Smooth muscle cell (in vitro differentiated cells): ENCODE results near the gene DPYSL5. TPM values are rescaled to one million over a fixed set of nuclear protein-coding genes. Genes with fewer than 3 reads are reported as not detected.

Source experiments
- DNase-seq: peaks from one replicate; lab custom pipeline; 2025; ENCODE audit not compliant: unreplicated experiment; lab: John Stamatoyannopoulos, UW
- H2AFZ ChIP-seq: fragments of 200-600 bp; sonication (generic); 2 replicates; pipeline ENCODE4 v1.6.0; 2016; ENCODE audit warnings: antibody characterized with exemption, low read depth, mild to moderate bottlenecking
- H3F3A ChIP-seq: fragments of 200-600 bp; sonication (generic); 2 replicates; pipeline ENCODE4 v1.6.0; 2017; ENCODE audit warnings: antibody characterized with exemption, low read depth
- H3K27ac ChIP-seq: fragments of 200-600 bp; sonication (generic); 2 replicates; pipeline ENCODE4 v1.5.1; 2016; ENCODE audit warnings: low read depth, mild to moderate bottlenecking
- H3K27me3 ChIP-seq: fragments of 200-600 bp; sonication (generic); 2 replicates; pipeline ENCODE4 v1.6.1; 2016; ENCODE audit warnings: low read depth, mild to moderate bottlenecking
- H3K36me3 ChIP-seq: fragments of 200-600 bp; sonication (generic); 2 replicates; pipeline ENCODE4 v1.5.1; 2016; ENCODE audit warnings: low read depth
- H3K4me1 ChIP-seq: fragments of 200-600 bp; sonication (generic); 2 replicates; pipeline ENCODE4 v1.5.1; 2016; ENCODE audit warnings: low read depth
- H3K4me2 ChIP-seq: fragments of 200-600 bp; sonication (generic); 2 replicates; pipeline ENCODE4 v1.6.0; 2016; ENCODE audit warnings: mild to moderate bottlenecking
- H3K4me3 ChIP-seq: fragments of 200-600 bp; sonication (generic); 2 replicates; pipeline ENCODE4 v1.5.1; 2016; ENCODE audit warnings: mild to moderate bottlenecking
- H3K79me2 ChIP-seq: fragments of 200-600 bp; sonication (generic); 2 replicates; pipeline ENCODE4 v1.6.0; 2016; ENCODE audit warnings: low read depth, mild to moderate bottlenecking
- H3K9ac ChIP-seq: fragments of 200-600 bp; sonication (generic); 2 replicates; pipeline ENCODE4 v1.6.0; 2016; ENCODE audit warnings: low read depth
- H3K9me3 ChIP-seq: fragments of 200-600 bp; sonication (generic); replicated peaks from 2 replicates; pipeline ENCODE4 v1.5.1; 2016; ENCODE audit warnings: low read depth
- H4K20me1 ChIP-seq: fragments of 200-600 bp; sonication (generic); 2 replicates; pipeline ENCODE4 v1.6.0; 2016; ENCODE audit warnings: low read depth
- WGBS: methylation state at CpG from one replicate; pipeline ENCODE4 v1.1.7; 2016; ENCODE audit warnings: low lambda C conversion rate; 5-methylcytosine and 5-hydroxymethylcytosine counted together
- polyA plus RNA-seq: library from polyadenylated mRNA; unstranded; fragments of >200 nt; fragmentation: Nextera tagmentation; extraction: Ambion mirVana; gene quantifications from 2 replicates; pipeline ENCODE4 v1.2.1, GENCODE V29; 2016
- total RNA-seq: library from RNA; depleted of rRNA; stranded (reverse); fragments of >200 nt; gene quantifications from 2 replicates; pipeline ENCODE4 v1.2.3, GENCODE V29; 2014
- TF ChIP-seq, protein P1 (sequence below): fragments of 200-600 bp; sonication (generic); IDR thresholded peaks from 2 replicates; pipeline ENCODE4 v1.5.1; 2017; ENCODE audit warnings: borderline replicate concordance, mild to moderate bottlenecking, antibody characterized with exemption; ENCODE audit not compliant: insufficient read depth, poor library complexity, severe bottlenecking

Gene DPYSL5, protein sequence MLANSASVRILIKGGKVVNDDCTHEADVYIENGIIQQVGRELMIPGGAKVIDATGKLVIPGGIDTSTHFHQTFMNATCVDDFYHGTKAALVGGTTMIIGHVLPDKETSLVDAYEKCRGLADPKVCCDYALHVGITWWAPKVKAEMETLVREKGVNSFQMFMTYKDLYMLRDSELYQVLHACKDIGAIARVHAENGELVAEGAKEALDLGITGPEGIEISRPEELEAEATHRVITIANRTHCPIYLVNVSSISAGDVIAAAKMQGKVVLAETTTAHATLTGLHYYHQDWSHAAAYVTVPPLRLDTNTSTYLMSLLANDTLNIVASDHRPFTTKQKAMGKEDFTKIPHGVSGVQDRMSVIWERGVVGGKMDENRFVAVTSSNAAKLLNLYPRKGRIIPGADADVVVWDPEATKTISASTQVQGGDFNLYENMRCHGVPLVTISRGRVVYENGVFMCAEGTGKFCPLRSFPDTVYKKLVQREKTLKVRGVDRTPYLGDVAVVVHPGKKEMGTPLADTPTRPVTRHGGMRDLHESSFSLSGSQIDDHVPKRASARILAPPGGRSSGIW
- total RNA-seq = 0.40 TPM in 1 of 2 replicates, not detected in the other
- 0.37 TPM in 1 of 2 replicates, not detected in the other for polyA plus RNA-seq

DNA sequence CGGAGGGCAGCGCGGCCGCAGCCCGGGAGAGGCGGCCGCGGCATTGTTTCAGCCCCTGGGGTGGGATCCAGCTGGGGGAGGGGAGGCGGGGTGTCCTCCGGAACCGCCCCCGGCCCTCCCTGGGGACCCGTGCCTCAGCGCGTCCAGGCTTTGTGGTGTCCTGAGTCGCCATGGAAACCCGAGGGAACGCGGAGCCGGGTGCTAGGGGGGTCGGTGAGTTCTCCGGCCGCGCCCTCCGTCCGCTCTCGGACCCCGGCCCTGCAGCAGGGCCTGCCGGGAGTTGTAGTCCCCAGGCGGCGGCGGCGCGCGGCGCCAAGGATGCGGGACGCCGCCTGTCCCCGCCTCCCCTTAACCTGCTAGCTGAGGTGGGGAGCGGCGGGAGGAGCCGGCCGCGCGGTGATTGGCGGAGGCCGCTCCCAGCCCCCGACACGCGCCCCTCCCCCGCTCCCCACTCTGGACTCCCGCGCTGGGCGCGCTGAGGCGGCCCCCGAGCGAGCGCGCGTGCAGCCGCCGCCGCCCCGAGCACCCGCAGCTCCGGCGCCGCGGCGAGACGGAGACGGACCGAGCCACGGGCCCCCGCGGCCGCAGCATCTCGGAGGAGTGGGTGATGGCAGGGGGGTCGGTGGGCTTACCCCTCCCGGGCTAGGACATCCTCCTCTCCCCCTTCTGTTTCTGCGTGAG lies at the start of gene DPYSL5:
Gene DPYSL5, plus strand, starts transcription at position 478 of the 681 bp plus-strand sequence. CDS start 50,368 bp downstream, outside the sequence.
- TF ChIP-seq, protein P1, sequence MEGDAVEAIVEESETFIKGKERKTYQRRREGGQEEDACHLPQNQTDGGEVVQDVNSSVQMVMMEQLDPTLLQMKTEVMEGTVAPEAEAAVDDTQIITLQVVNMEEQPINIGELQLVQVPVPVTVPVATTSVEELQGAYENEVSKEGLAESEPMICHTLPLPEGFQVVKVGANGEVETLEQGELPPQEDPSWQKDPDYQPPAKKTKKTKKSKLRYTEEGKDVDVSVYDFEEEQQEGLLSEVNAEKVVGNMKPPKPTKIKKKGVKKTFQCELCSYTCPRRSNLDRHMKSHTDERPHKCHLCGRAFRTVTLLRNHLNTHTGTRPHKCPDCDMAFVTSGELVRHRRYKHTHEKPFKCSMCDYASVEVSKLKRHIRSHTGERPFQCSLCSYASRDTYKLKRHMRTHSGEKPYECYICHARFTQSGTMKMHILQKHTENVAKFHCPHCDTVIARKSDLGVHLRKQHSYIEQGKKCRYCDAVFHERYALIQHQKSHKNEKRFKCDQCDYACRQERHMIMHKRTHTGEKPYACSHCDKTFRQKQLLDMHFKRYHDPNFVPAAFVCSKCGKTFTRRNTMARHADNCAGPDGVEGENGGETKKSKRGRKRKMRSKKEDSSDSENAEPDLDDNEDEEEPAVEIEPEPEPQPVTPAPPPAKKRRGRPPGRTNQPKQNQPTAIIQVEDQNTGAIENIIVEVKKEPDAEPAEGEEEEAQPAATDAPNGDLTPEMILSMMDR = no peak
- peaks cover 79% of the 10 kb centered on the region for H3K27me3 ChIP-seq
- H3K4me3 ChIP-seq = peak within 1 kb of the TSS; percentile 49
- no peak within 1 kb of the TSS for H3K9ac ChIP-seq
- peaks cover 15% of the 10 kb centered on the region for H3K4me1 ChIP-seq
- DNase-seq = no peak
- no peaks in the 10 kb centered on the region for H4K20me1 ChIP-seq
- H3K36me3 ChIP-seq = no peaks in the 10 kb centered on the region
- no peak within 1 kb of the TSS for H2AFZ ChIP-seq
- no peaks in the 10 kb centered on the region for H3K9me3 ChIP-seq
- 2% methylated on average over 51 of the region's 83 CpGs for WGBS
- no peak within 1 kb of the TSS for H3K27ac ChIP-seq
- H3F3A ChIP-seq = no peaks in the 10 kb centered on the region
- H3K4me2 ChIP-seq = peak within 1 kb of the TSS; percentile 87
- H3K79me2 ChIP-seq = no peaks in the 10 kb centered on the region

DNA sequence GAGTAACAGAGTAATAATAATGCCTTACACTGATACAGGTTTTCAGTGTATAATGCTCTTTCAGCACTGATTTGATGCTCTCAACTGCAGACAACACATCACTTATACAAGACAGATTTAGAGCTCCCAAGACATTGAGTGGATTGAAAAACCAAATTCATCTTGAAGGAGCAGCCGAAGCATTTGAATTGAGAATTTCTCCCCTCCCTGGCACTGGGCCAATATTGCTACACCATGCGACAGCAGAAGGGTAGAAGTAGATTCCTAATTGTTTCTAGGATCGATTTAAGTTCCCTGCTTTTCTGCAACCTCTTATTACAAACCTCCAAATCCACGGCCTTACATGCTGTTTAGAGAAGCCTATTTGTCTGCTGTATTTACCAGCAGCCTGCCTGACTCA lies 46.6 kb upstream of the DPYSL5 start:
- 75% methylated on average over 4 of the region's 4 CpGs for WGBS
- no peak overlapping the region for H3K4me3 ChIP-seq
- H3K9me3 ChIP-seq = no peaks in the 10 kb centered on the region
- H2AFZ ChIP-seq = no peak overlapping the region
- no peaks in the 10 kb centered on the region for H3K4me1 ChIP-seq
- TF ChIP-seq, protein P1 = no peak
- H3K27ac ChIP-seq = no peak overlapping the region
- DNase-seq = no peak
- no peaks in the 10 kb centered on the region for H3K79me2 ChIP-seq
- no peak overlapping the region for H3K9ac ChIP-seq
- H3K4me2 ChIP-seq = no peak overlapping the region
- no peaks in the 10 kb centered on the region for H3F3A ChIP-seq
- no peaks in the 10 kb centered on the region for H3K27me3 ChIP-seq
- H3K36me3 ChIP-seq = no peaks in the 10 kb centered on the region
- H4K20me1 ChIP-seq = no peaks in the 10 kb centered on the region

DNA sequence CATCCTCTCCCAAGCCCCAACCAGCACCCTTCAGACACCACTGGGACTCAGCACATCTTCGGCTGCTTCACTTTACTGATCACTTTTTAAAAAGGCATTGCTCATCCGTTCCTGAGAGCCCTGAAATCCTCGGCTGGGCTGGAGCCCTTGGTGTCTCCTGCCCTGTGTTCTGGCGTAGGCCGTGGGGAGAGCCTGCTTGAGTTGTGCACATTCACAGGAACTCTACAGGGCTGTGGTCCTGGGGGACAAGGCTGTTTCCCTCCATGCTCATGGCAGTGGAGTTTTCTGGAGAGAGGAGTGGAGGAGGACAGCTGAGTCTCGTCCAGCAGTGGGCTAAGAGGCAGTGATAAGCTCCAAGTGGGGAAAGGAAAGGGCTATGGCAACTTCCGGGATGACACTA lies 46.1 kb upstream of the DPYSL5 start:
- Histone ChIP-seq H3K79me2 (no peaks in the 10 kb centered on the region), H2AFZ (no peak overlapping the region), H3K27ac (no peak overlapping the region), H3K4me2 (no peak overlapping the region), H3K36me3 (no peaks in the 10 kb centered on the region), H3F3A (no peaks in the 10 kb centered on the region), H3K9me3 (no peaks in the 10 kb centered on the region), H3K4me3 (no peak overlapping the region), H3K4me1 (no peaks in the 10 kb centered on the region), H3K9ac (no peak overlapping the region), H4K20me1 (no peaks in the 10 kb centered on the region), H3K27me3 (no peaks in the 10 kb centered on the region)
- DNase-seq = no peak
- WGBS = 99% methylated on average over 7 of the region's 7 CpGs
- TF ChIP-seq, protein P1 = no peak
